Activated CD8-positive, alpha-beta memory T cell treated with anti-CD3 and anti-CD28 coated beads, Interleukin-2, amount 50 U/mL, for 48 hours (primary cell): Measurements from ENCODE around the gene MRPS9.

Experiments used
- DNase-seq: peaks from one replicate; pipeline ENCODE4 v3.0.0-alpha.2; 2020

Gene MRPS9

DNA sequence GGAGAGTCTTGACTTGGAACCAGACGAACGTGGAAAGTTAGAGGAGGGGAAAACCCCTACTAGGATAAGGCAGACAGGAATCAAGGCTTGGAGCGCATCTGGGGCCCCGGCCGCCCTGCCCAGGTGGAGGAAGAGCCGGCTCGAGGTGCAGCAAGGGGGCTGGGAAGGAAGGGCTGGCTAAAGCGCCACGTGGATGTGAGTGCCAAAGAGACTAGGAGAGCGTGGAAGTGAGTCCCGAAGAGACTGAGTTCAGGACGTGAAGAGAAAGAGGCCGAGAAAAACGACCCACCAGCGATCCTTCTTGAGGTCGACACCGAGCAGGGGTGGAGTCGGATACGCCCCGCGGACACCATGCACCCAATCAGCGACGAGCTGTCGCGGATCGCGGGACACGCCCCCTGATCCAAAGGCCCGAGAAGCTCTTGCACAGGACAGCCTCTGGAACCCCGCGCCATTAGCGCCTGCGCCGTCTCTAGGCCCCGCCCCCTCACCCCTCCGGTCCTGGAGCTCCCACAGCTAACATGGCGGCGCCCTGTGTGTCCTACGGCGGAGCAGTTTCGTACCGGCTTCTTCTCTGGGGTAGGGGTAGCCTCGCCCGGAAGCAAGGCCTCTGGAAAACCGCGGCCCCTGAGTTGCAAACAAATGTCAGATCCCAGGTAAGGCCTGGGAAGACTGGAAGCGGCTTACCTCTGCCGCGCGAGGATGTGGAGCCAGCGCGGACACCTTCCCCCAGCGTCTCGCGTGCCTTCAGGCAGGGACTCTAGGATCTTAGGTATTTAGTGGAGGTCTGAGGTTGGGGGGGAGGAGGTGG, at the start of gene MRPS9:
Gene MRPS9 (plus strand): TSS at position 498 of the 811 bp plus-strand sequence. CDS start 24 bp downstream, at position 522.
- peak; percentile 96 for DNase-seq

DNA sequence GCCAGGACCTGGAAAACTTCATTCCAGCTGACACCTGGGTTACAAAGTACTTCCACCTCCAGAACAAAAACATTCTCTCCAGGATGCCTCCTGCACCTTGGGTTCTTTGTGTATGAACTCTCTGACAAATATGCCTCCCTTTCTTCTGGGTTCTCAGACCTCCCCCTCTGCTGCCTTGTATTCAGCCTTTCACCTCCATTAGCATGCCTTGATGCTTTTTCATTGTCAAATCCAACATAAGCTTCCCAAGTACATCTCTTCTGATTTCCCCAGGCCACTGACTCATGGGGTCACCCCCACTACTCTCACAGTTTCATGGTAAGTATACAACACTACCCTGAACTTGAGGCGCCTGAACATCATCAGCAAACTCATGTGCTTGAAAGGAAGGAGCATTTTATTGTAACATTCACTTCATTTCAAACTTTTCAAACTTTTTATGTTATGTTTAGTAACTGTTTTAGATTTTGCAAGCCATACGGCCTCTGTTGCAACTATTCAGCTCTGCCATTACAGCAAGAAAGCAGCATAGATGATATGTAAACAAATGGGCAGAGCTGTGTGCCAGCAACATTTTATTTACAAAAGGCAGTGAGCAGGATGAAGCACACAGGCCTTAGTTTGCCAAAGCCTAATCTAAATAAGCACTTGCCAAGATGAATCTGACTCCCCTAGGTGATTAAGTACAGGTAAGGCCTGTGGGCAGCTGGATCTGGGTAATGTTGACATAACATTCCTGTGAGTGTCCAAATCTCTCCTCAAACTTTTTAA, 32.5 kb upstream of the MRPS9 start:
- DNase-seq, result no peak

DNA sequence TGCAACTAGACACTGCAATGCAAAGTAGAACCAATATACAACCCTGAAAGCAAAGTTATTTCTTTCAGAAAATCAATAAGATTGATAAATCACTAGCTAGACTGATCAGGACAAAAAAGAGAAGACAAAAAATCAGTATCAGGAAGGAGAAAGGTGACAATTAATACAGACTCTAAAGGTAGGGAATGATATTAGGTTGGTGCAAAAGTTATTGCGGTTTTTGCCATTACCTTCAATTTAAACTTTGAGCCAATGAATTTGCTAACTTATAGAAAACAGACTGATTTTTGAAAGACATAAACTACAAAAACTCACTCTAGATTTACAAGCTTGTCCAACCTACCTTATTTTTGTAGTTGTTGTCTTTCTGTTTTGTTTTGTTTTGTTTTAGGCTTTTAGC, 30.5 kb upstream of the MRPS9 start:
- no peak for DNase-seq

DNA sequence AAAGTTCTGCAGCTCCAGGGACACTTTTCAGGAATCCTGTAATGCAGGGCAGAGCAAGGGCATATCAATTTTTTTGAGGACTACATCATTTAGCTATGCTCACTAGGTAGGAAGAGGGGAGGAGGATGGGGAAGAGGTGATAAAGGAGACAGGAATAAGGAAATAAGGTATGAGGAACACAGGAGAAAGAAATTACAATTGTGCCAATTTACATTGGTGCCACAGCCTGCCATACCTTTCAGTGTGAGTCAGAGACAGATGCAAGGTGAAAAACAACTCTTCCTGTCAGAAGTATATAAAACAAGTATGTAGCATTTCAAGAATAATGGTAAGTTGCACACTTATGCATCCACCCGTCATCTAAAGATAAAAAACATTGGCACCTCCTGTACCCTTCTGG, 5.4 kb upstream of the MRPS9 start:
- no peak for DNase-seq

DNA sequence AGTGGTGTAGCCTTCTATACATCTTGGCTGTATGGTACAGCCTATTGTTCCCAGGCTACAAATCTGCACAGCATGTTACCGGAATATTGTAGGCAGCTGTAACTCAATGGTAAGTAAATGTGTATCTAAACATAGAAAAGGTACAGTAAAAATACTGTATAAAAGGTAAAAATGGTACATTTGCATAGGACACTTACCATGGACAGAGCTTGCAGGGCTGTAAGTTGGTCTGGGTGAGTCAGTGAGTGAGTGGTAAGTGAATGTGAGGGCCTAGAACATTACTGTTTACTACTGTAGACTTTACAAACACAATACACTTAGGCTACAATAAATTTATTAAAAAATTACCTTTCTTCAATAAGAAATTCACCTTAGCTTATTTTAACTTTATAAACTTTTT, 3.7 kb upstream of the MRPS9 start:
- DNase-seq, result no peak

DNA sequence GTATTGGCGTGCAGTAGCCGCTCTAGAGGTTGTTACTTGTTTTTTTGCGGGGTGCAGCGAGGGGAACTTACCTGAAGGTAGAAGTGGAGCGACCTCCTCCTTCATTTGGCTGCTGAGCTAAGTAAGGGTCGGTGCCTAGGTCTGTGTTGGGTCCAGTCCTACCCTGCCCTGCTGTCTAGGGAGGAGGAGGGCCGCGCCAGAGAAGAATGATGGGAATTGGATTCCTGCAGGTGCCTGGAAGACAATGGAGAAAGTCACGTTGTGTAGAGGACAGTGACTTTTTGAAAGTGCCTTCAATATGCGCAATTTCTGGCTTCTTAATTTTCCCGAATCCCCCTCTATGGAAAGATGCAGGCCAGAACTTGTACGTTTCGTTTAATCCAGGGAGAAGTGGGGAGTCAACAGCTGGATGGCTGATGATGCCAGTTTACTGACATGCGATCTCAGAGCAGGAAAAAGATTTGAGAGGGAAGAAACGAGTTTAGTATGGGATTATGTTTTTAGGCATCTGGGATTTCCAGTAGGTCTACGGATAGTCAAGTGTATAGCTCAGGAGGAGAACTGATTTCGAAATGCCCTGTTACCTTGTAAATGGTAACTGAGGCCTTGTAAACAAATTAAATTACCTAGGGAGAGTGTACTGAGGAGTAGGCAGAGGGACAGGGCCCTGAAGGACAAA, 653 bp downstream of the MRPS9 start:
- DNase-seq, result no peak

DNA sequence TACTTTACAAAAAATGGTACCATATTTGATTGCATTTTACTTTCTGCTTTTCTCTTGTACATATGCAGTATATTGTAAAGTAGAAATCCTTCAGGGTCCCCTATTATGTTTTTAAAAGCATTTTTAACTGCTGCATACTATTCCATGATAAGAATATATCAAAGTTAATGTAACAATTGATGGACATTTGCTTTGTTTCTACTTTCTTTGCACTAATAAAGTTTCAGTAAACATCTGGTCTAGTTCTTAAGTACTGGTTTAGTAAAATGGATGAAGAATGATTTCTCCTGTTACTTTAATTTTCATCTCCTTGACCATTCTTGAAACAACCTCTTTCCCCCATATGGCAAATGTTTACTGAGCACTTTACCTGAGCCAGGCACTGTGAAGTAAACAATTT, 1.7 kb downstream of the MRPS9 start:
- DNase-seq, result no peak

DNA sequence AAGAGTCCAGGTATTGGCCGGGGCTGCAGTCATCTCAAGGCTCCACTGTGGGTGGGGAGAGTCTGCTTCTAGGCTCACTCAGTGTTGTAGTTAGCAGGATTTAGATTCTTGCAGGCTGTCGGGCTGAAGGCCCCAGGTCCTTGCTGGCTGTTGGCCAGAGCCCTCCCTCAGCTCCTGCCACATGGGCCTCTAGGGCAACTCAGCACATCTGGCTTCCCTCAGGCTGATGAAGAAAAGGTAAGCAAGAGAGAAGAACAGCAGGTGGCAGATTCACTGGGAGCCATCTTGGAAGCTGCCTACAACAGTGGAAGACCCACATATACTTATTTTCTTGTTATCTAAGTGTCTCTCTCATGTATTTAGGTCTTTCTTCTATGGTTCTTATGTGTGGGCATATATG, 4.3 kb downstream of the MRPS9 start:
- no peak for DNase-seq

DNA sequence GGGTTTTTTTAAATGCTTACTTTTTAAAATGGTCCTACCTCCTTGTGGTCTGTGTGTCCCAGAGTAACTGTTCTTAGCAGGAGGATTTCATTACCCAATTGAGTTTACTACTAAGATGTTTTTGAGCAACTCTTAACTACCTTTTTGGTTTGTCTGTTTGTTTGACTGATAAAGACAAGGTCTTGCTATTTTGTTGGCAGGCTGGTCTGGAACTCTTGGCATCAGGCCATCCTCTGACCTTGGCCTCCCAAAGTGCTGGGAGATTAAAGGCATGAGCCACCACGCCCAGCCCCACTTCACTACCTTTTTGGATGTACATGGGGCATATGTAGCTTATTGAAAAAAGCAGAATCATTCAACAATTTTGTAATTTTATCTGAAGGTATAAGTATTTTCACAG, 14.9 kb downstream of the MRPS9 start:
- no peak for DNase-seq

DNA sequence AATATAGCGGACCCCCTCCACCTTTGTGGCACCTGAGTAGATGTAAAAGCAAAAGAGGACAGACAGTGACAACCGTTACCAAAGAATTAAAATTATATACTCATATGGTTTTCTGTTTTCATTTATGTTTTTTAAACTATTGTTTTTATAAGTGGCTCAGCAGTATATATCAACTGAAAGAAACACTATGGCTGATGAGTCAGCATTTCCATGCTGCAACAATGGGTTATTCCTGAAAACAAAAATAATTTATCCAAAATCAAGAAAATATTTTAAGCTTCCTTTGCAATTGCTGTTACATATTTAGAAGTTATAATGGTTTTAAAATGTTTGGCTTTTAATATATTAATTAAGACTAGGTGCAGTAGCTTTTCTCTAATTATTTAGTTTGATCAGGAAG, 17.7 kb downstream of the MRPS9 start:
- DNase-seq, result no peak

DNA sequence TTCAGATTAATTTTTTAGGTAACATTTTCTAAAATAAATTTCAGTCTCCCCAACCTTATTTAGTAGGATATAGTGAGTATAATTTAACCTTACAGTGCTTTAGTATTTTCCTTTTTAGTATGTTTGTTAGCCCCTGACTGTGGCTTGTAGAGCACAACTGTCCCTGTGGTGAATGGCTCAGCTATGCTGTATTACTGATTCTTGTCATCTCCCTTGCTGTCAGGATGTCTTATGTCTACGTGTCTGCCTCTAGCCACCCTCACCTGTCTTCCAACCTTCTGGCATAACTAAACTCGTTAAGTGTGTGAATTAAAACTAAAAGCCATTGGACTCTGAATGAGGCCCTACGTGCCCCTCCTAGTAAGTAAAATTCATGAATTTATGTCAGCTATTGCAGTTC, 18.4 kb downstream of the MRPS9 start:
- no peak for DNase-seq

DNA sequence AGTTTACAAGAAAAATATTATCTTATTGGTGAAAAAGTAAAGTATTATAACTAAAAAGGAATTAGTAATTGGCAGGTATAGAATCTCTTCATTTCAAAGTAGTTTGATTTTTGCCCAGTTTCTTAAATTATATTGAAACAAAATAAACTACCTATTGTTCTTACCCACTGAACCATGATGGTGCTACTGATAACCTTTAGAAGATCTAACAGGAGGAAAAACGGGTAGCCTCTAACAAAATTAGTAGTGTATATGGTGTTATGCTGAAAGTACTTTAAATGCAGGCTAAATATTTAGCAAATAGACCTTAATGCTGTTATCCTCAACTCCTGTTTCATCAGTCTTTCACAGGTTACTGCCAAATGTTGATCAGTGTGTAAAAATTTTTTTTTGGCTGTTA, 19.1 kb downstream of the MRPS9 start:
- DNase-seq, result no peak

DNA sequence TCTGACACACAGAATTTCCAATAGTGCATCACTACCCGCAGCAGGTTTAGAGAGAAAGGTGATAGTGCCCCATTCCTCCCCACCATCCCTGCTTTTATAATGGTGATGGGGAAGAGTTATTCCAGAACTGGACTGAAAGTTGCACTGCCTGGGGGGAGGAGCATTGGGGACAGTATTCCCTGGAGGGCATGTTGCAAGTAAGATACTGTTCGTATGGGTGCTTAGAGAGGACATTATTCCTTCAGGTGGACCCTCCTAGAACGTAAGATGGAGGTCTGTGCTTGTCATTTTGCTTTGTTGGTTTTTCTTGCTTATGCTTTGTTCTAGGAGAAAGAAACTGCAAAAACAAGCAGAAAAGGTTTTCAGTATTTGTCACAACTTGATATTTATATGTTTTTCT, 23.7 kb downstream of the MRPS9 start:
- DNase-seq, result no peak

DNA sequence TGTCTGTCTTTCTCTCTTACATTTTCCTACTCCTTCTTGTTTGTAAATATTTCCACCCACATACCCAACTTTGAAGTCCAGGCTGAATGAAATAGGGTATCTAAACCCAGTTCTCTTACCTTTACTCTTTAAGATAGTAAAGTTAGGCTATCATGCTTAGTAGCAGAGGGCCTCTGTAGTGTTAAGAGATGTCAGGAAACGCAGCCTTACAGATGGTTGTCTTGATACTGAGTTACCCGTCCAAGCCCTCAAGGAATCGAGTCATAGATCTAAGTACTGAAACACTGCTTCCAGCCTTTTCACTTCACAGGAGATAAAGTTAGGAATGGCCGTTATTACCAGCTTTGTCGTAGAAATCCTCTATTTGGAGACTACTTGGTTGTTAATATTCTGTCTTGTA, 24.3 kb downstream of the MRPS9 start:
- no peak for DNase-seq

DNA sequence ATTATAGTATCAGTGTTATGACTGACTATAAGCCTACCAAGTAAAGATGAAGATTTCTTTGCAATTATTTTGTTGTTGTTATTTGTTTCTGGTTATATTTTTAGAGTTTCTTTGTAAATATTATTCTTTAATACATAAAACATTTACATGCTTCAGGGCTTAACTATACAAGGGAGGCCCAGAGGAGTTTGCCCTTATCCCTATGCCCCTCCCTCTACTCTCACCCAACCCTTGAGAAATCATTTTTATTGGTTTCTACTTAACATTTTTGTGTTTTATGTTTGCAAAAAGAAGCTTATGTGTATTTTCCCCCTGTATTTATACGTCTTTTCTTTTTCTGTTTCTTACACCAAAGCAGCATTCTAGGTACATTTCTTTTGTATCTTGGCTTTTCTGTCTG, 30.5 kb downstream of the MRPS9 start:
- no peak for DNase-seq

DNA sequence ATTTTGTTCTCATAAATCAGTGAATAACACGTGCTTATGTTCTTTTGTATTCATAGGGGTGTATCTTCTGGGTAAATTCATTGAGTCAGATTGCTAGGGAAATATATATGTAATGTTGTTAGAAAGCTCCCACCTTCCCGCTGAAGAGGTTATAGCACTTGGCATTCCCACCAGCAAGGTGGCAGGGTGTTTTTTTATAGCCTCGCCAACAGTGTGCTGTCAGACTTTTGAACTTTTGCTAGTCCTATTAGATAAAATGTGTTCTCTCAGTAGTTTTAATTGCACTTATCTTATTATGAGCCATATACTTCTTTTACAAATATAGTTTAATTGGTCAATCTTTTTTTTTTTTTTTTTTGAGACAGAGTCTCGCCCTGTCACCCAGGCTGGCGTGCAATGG, 31.0 kb downstream of the MRPS9 start:
- no peak for DNase-seq

DNA sequence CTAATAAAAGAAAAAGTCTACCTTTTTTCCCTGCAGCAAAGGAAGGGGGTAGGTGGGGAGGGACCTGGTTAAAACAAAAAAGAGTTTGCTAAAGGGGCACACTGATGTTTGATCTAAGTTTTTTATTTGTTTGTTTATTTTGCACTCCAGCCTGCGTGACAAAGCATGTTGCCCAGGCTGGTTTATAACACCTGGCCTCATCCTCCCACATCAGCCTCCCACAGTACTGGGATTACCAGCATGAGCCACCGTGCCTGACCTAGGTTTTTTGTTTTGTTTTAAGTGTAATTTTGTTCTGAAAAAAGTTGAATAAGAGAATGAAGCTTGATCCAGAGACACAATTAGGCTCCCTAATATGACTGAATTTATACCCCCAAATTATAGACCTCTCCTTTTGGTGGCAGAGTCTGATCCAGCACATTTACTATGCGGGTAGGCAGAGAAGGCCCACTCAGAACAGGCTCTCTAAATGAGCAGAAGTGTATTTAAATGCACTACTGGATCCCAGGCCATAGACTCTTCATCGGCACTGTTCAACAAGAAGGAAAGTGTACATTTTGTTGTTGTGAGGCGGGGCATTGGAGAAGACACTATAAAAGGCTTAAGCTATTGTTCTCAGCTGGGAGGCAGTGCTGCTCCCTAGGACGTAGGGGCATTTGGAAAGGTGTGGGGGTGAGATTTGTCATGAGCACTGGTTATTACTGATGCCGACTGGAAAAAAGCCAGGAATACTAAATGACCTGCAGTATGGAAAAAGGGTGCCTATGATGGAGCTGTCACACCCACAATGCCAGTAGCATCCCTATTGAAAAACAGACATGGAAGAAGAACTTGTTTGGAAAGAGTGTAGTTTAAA, 32.4 kb downstream of the MRPS9 start:
- DNase-seq, result no peak

DNA sequence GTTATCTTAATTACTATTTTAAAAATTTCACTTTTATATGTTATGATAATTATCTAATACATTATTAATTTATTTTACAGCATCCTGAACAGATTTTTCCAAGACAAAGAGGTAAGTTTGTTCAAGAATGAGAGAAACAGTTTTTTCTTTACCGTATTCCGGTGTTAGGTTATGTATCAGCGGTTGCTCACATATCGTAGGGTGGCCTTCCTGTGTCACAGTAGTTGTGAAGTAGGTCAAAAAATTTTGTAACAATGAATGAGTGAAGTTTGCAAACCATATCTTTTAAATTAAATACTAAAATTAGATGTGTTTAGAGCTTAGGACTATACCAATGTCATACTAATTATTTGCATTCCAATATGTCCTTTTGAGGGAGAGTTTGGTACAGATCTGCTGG, 33.5 kb downstream of the MRPS9 start:
- DNase-seq, result no peak

DNA sequence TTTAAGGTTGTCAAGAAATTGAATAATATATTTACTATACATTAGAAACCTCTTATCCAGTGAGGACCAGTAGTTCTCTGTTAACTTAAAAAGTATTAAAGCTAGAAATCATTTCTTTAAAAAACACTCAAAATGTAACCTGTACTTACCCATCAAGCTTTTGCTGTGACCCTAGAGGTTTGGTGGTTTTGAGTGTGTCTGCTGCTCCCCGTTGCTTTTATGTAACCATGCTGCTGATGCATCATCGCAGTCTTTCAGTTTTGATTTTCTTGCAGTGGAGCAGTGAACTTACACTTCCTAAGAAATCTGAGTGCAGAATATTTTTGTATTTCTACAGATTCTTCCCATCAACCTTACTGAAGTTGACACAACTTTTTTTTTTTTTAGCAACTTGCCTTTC, 34.2 kb downstream of the MRPS9 start:
- no peak for DNase-seq

DNA sequence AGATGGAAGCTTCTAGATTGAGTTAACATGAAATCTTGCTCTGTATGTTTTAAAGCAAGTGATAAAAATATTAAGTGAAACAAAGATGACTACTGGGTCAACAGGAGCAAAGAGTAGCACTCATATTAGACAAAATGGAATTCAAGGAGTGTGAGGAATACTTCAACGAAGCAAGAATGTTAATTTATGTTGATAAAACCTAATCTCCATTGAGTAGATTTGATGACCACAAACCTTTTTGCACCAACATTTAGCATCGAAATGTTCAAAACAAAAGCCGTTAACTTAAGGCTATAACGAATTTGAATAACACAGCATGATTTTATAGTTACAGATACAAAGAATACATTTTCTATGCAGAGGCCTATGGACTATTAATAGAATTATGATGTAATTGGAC, 35.7 kb downstream of the MRPS9 start:
- DNase-seq, result no peak

DNA sequence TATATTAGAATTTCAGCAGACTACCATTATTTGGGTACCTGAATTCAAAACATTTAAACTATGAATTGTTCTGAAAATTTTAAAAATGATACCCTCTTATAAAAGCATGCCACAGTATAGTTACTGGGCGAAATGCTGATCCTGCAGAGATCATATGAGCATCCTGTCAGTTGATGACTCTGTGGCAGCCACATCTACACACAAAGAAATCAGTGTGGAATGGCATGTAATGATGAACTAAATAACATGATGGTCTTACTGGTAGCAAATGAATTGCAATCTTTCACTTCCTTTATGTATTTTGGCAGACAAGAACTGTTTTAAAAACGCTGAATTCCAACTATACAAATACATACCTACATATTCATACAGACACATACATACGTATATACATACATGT, 38.3 kb downstream of the MRPS9 start:
- DNase-seq, result no peak

DNA sequence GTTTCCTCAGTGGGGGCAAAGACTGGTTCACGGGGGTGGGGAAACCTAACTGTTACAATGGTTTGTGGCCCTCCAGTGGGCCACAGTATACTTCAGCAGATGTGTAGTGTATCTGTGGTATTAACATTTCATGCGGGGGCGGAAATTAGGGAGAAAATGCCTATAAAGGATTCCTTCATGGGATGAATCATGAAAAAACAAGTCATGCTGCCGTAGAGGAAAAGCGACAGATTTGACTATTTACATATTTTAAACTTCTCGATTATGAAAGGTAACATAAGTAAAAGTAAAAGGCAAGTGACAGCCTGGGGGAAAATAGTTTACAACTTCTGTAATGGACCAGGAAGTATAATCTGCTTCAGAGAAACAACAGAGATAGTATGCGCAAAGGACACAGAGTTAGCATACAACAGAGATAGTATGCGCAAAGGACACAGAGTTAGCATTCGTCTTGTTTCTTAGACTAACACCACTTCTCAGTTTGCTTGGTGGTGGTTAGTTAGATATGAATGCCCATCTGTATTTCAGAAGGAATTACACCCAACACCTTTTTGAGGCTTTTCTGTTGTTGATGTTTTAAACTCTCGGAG, 41.1 kb downstream of the MRPS9 start:
- no peak for DNase-seq

DNA sequence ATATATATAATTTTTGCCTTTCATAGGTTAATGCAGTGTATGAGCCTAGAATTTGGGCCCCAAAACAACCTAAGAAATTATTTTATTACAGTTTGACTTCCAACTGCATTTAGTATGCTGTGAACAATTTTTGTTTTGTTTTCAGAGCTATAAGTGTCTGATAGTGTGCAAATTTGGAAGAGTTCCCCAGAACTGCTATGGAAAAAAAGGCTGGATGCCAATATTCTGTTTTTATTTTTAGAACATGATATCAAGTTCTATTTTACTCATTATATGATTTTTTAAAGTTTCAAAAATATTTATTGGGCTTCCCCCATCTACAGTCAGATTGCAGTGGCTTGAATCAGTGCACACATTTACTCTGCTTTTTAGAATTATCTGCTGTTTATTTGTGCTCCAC, 42.6 kb downstream of the MRPS9 start:
- DNase-seq, result no peak
